WTC11 (cell line): ENCODE results near the gene ARHGAP25. TPM values are rescaled to one million over a fixed set of nuclear protein-coding genes. Genes with fewer than 3 reads are reported as not detected.

Experiments used
- ATAC-seq: fragments of 200-7000 bp; cut with Tn5 transposase; 2 replicates; pipeline ENCODE4 v1.10.0; 2021; ENCODE audit warnings: mild to moderate bottlenecking, moderate library complexity
- CTCF ChIA-PET: fragments of 300-600 bp; sonication (Branson Sonifier 250); formaldehyde crosslinking; loops from one replicate; lab custom pipeline; 2021; ENCODE audit warnings: antibody characterized with exemption; lab: Charles Lee
- POLR2A ChIA-PET: fragments of 350-600 bp; sonication (Branson Sonifier 250); formaldehyde crosslinking; loops from one replicate; lab custom pipeline; 2021; ENCODE audit warnings: antibody characterized with exemption; lab: Charles Lee
- DNase-seq: peaks from one replicate; pipeline ENCODE4 v3.0.0; 2021; ENCODE audit warnings: low spot score
- H3K27ac Mint-ChIP-seq: 2 replicates; pipeline ENCODE4 v1.8.0; 2021; ENCODE audit warnings: mixed read lengths
- H3K27me3 Mint-ChIP-seq: 2 replicates; pipeline ENCODE4 v1.8.0; 2021; ENCODE audit warnings: low read depth, mild to moderate bottlenecking, moderate library complexity, mixed read lengths
- H3K36me3 Mint-ChIP-seq: 2 replicates; pipeline ENCODE4 v1.8.0; 2021; ENCODE audit warnings: mixed read lengths
- H3K4me1 Mint-ChIP-seq: 2 replicates; pipeline ENCODE4 v1.8.0; 2022; ENCODE audit warnings: mixed read lengths
- H3K4me3 Mint-ChIP-seq: 2 replicates; pipeline ENCODE4 v1.8.0; 2021; ENCODE audit warnings: mild to moderate bottlenecking, moderate library complexity, mixed read lengths
- H3K9me3 Mint-ChIP-seq: 2 replicates; pipeline ENCODE4 v1.8.0; 2021; ENCODE audit warnings: mixed read lengths
- ATF2 ChIP-seq: sonication (generic); formaldehyde crosslinking; IDR thresholded peaks from 2 replicates; pipeline ENCODE4 v1.8.1; 2022; ENCODE audit warnings: low read depth, missing genetic modification reagents, borderline replicate concordance
- ATF6 ChIP-seq: sonication (generic); formaldehyde crosslinking; IDR thresholded peaks from 2 replicates; pipeline ENCODE4 v1.8.1; 2023; ENCODE audit warnings: mild to moderate bottlenecking, missing genetic modification reagents
- GABPB1 ChIP-seq: sonication (generic); formaldehyde crosslinking; IDR thresholded peaks from 2 replicates; pipeline ENCODE4 v1.8.1; 2023; ENCODE audit warnings: mild to moderate bottlenecking, missing genetic modification reagents
- GTF2I ChIP-seq: fragments of 250-450 bp; sonication (Bioruptor Pico); conservative IDR thresholded peaks from 2 replicates; pipeline ENCODE4 v1.4.0; 2021; ENCODE audit warnings: mild to moderate bottlenecking
- IRF2 ChIP-seq: sonication (generic); formaldehyde crosslinking; IDR thresholded peaks from 2 replicates; pipeline ENCODE4 v1.8.0; 2022; ENCODE audit warnings: low read depth, missing genetic modification reagents, borderline replicate concordance
- MYBL2 ChIP-seq: sonication (generic); formaldehyde crosslinking; IDR thresholded peaks from 2 replicates; pipeline ENCODE4 v1.8.1; 2023; ENCODE audit warnings: mild to moderate bottlenecking, moderate library complexity, missing genetic modification reagents
- NFYB ChIP-seq: sonication (generic); formaldehyde crosslinking; conservative IDR thresholded peaks from 2 replicates; pipeline ENCODE4 v1.8.0; 2022; ENCODE audit warnings: low read depth, missing genetic modification reagents
- NR3C1 ChIP-seq: sonication (generic); formaldehyde crosslinking; conservative IDR thresholded peaks from 2 replicates; pipeline ENCODE4 v1.8.1; 2023; ENCODE audit warnings: low read depth, mild to moderate bottlenecking, missing genetic modification reagents
- USF1 ChIP-seq: sonication (generic); formaldehyde crosslinking; IDR thresholded peaks from 2 replicates; pipeline ENCODE4 v1.8.0; 2022; ENCODE audit warnings: mild to moderate bottlenecking, missing genetic modification reagents
- USF2 ChIP-seq: sonication (generic); formaldehyde crosslinking; IDR thresholded peaks from 2 replicates; pipeline ENCODE4 v1.8.1; 2023; ENCODE audit warnings: mild to moderate bottlenecking, missing genetic modification reagents, moderate library complexity
- ZBTB21 ChIP-seq: sonication (generic); formaldehyde crosslinking; IDR thresholded peaks from 2 replicates; pipeline ENCODE4 v1.8.1; 2023; ENCODE audit warnings: mild to moderate bottlenecking, missing genetic modification reagents, borderline replicate concordance
- ZBTB43 ChIP-seq: sonication (generic); formaldehyde crosslinking; IDR thresholded peaks from 2 replicates; pipeline ENCODE4 v1.8.1; 2023; ENCODE audit warnings: mild to moderate bottlenecking, missing genetic modification reagents
- ZNF232 ChIP-seq: sonication (generic); formaldehyde crosslinking; IDR thresholded peaks from 2 replicates; pipeline ENCODE4 v1.8.0; 2022; ENCODE audit warnings: mild to moderate bottlenecking, missing genetic modification reagents
- ZNF281 ChIP-seq: sonication (generic); formaldehyde crosslinking; IDR thresholded peaks from 2 replicates; pipeline ENCODE4 v1.8.0; 2023; ENCODE audit warnings: mild to moderate bottlenecking, missing genetic modification reagents
- ZNF416 ChIP-seq: fragments of 250-450 bp; sonication (Bioruptor Pico); IDR thresholded peaks from 2 replicates; pipeline ENCODE4 v1.9.0; 2021; ENCODE audit warnings: mild to moderate bottlenecking, inconsistent platforms
- ZNF425 ChIP-seq: fragments of 250-450 bp; sonication (Bioruptor Pico); conservative IDR thresholded peaks from 2 replicates; pipeline ENCODE4 v1.9.0; 2021; ENCODE audit warnings: mild to moderate bottlenecking
- ZNF671 ChIP-seq: fragments of 250-450 bp; sonication (Bioruptor Pico); IDR thresholded peaks from 2 replicates; pipeline ENCODE4 v1.8.0; 2021; ENCODE audit warnings: mild to moderate bottlenecking
- ZSCAN18 ChIP-seq: fragments of 250-450 bp; sonication (Bioruptor Pico); IDR thresholded peaks from 2 replicates; pipeline ENCODE4 v2.1.2; 2022; ENCODE audit warnings: mild to moderate bottlenecking, moderate library complexity
- total RNA-seq: library from RNA; stranded (reverse); gene quantifications from 3 replicates; pipeline ENCODE4 v1.2.3, GENCODE V29; 2021

ARHGAP25 gene
- total RNA-seq, 1 experiment from 2014 or later: 2.9 TPM

- TF ChIP-seq ZNF281 (CRISPR knock-in tag): no peak
- TF ChIP-seq ZNF425: no peak
Observed at GRCh38 chr2:68730828-68731227, 3.8 kb upstream of the ARHGAP25 start (continued).

GRCh38 chr2:68732036-68732932 lies 2.3 kb upstream of the ARHGAP25 start:
- H3K27ac Mint-ChIP-seq: no peak overlapping the region
- DNase-seq (no peak), ATAC-seq (peak; percentile 43)
- POLR2A ChIA-PET: no interaction called here
- CTCF ChIA-PET: interaction anchor here (0.7 to 1.7 kb wide), 6 partner anchors 10 to 269 kb away, joined by 3 to 7 read pairs (median 3); no protein-coding TSS in a partner anchor
- no peak overlapping the region for H3K4me3 Mint-ChIP-seq
- peak; percentile 57; the same call in 1 of the 2 replicates for TF ChIP-seq USF1 (CRISPR knock-in tag)
- TF ChIP-seq ZBTB21: no peak
- peak; percentile 64 for TF ChIP-seq USF2 (CRISPR knock-in tag)
- TF ChIP-seq GTF2I (CRISPR knock-in tag): no peak
- TF ChIP-seq IRF2: no peak
- TF ChIP-seq ZBTB43 (CRISPR knock-in tag): no peak
- TF ChIP-seq NR3C1 (CRISPR knock-in tag): no peak
- no peak for TF ChIP-seq MYBL2 (CRISPR knock-in tag)
- TF ChIP-seq ATF2 (CRISPR knock-in tag): no peak
- peaks cover 25% of the 10 kb centered on the region for H3K4me1 Mint-ChIP-seq
- H3K27me3 Mint-ChIP-seq: no peaks in the 10 kb centered on the region
- H3K9me3 Mint-ChIP-seq: no peaks in the 10 kb centered on the region
- H3K36me3 Mint-ChIP-seq: no peaks in the 10 kb centered on the region

GRCh38 chr2:68733365-68733764 lies 1.2 kb upstream of the ARHGAP25 start:
- ChIA-PET CTCF (interaction anchor here (1.0 to 1.7 kb wide), 4 partner anchors 11 to 24 kb away, joined by 3 to 7 read pairs (median 5); no protein-coding TSS in a partner anchor), POLR2A (no interaction called here)
- H3K4me3 Mint-ChIP-seq: no peak overlapping the region
- no peaks in the 10 kb centered on the region for H3K9me3 Mint-ChIP-seq
- H3K36me3 Mint-ChIP-seq: no peaks in the 10 kb centered on the region
- peaks cover 20% of the 10 kb centered on the region for H3K4me1 Mint-ChIP-seq
- ATAC-seq (no peak), DNase-seq (no peak)
- no peak overlapping the region for H3K27ac Mint-ChIP-seq
- no peaks in the 10 kb centered on the region for H3K27me3 Mint-ChIP-seq
- no peak for TF ChIP-seq GABPB1 (CRISPR knock-in tag)
- no peak for TF ChIP-seq ZSCAN18
- TF ChIP-seq ATF6 (CRISPR knock-in tag): no peak
- no peak for TF ChIP-seq NFYB
- TF ChIP-seq USF2 (CRISPR knock-in tag): no peak
- TF ChIP-seq ZNF671 (CRISPR knock-in tag): no peak
- no peak for TF ChIP-seq ZNF416
- TF ChIP-seq ZNF232: no peak
